Stimulated activated CD4-positive, alpha-beta T cell treated with anti-CD3 and anti-CD28 coated beads, Interleukin-2, amount 100 ng/mL, for 48 hours (primary cell): Measurements from ENCODE around the gene CCDC150.
"Not testable (repeated sequence)": the region's sequence is repeated elsewhere in the genome, so short reads cannot be mapped to it uniquely, and the experiment has no call there.

Experiments used
- DNase-seq, 2 donors: peaks; one replicate each; pipeline ENCODE4 v3.0.0-alpha.2; 2020

The CCDC150 gene

DNA sequence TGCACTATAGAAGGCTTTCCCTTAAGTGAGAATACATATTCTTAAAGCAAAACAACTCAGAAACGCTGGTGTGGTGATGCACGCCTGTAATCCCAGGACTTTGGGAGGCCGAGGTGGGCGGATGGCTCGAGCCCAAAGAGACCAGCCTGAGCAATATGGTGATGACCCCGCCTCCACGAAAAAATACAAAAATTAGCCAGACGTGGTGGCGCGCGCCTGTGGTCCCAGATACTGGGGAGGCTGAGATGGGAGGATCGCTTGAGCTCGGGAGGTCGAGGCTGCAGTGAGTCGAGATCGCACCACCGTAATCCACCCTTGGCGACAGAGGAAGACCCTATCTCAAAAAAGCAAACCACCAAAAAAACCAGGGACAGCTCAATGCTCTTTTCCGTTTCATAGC lies 750 bp upstream of the CCDC150 start:
- no peak for DNase-seq

DNA sequence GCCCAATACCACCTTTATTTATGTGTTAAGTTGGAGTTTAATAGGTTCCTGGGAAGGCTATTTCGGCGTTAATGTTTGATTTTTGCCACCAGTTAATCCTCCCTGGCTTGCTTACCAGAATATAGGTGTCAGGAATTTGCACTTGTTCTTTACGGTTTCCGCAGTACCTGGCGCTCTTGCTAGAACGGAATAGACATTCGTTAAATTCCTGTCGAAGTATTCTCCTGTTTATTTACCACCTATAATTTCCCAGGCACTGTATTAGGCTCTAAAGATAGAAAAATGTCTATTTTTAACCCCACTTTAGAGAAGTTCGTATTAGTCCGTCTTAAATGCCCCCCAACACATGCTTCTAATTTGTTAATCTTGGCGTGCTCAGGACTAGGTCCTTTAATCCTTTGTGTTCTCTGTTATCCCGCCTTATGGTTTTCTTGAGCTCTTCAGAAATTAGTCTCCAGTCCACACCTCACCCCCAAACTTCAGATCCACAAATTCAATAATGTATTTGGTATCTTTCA lies 575 bp downstream of the CCDC150 start:
- no peak for DNase-seq

DNA sequence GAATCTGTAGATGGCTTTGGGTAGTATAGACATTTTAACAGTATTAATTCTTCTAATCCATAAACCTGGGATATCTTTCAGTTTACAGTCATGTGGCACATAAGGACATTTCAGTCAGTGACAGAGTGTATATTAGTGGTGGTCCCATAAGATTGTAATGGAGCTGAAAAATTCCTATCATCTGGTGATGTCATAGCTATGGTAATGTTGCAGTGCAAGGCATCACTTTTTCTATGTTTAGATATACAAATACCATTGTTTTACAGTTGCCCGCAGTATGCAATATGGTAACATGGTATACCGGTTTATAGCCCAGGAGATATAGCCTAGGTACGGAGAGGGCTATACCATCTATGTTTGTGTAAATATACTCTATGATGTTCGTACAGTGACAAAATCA lies 9.7 kb downstream of the CCDC150 start:
- no peak for DNase-seq

DNA sequence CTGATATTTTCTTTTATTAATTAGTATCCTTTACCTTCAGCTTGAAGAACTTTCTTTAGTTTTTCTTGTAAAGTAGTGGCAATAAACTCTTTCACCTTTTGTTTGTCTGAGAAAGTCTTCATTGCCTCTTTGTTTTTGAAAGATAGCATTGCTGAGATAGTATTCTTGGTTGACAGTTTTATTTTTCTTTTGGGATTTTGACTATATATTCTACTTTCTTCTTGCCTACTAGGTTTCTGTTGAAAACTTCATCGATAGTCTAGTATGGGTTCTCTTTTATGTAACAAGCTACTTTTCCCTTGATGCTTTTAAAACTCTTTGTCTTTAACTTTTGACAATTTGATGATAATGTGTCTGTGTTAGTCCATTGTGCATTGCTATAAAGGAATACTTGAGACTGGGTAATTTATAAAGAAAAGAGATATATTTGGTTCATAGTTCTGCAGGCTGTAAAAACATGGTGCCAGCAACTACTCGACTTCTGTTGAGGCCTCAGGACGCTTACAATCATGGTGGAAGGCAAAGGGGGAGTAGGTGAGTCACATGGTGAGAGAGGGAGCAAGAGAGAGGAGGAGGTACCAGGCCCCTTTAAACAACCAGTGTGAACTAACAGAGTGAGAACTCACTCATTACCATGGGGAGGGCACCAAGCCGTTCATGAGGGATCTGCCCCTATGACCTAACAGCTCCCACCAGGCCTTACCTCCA lies 12.0 kb downstream of the CCDC150 start:
- DNase-seq = no peak

DNA sequence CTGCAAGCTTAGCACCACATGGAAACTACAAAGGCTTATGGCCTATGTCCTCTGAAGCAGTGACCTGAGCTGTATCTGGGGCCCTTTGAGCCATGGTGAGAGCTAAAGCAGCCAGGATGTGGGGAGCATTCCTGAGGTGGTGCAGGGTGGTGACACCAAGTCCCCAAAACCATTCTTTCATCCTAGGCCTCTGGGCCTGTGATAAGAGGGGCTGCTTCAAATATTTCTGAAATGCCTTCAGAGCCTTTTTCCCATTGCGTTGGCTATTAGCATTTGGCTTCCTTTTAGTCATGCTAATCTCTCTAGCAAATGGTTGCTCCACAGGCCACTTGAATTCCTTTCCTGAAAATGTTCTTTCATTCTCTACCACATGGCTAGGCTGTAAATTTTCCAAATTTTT lies 13.4 kb downstream of the CCDC150 start:
- DNase-seq = no peak

DNA sequence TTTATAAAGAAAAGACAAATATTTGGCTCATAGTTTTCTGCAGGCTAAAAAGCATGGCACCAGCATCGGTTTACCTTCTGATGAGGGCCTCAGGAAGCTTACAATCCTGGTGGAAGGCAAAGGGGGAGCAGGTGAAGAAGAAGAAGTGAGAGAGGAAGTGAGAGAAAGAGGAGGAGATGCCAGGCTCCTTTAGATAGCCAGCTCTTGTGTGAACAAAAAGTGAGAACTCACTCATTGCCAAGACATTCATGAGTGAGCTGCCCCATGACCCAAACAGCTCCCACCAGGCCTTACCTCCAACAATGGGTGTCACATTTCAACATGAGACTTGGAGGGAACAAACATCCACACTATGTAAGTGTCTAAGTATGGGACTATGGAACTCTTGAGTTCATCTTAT lies 14.3 kb downstream of the CCDC150 start:
- DNase-seq = no peak

DNA sequence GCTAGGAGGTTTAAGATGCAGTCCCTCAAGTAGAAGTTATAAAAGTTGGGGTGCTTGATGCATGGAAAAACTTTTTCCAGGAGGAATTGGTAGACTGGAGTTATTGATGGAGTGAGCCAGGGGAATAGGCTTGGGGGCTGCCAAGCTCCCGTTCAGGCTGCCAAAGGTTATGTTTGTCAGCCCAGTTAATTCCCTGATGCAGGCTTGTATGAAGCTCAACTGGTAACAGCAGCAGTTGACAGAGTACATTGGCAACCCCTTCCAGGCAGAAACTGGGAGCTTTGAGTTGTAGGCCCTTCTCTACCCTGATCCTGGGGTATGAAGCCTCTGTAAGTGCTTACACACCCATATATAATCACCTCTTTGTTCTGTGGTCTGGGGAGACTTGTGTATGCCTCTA lies 16.2 kb downstream of the CCDC150 start:
- DNase-seq = no peak

DNA sequence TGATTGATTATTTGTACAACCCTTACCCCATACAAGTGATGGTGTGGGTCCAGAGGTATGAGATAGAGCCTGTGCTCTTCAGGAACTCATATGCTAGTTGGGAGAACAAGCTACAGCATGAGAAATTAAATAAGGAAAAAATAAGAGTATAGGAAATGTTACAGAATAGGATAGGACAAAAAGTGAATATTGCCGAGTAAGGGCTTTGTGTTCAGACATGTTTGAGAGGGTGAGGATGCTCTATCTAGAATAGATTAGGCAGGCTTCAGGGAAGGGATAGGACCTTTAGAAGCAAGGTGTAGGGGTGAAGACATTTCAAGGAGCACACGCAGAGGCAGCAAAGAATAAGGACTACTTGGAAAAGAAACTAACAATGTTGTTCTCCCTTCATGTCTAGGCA lies 17.8 kb downstream of the CCDC150 start:
- no peak for DNase-seq

DNA sequence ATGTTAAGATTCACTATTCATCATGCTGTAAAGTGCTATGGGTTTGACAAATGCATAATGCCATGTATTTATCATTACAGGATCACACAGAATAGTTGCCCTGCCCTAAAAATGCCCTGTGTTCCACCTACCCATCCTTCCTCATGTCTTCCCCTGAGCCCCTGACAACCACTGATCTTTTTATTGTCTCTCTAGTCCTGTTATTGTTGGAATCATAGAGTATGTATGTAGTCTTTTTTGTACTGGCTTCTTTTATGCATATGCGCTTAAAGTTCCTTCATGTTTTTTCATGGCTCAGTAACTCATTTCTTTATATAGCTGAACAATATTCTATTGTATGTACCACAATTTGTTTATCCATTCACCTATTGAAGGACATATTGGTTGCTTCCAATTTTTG lies 20.3 kb downstream of the CCDC150 start:
- DNase-seq = no peak

DNA sequence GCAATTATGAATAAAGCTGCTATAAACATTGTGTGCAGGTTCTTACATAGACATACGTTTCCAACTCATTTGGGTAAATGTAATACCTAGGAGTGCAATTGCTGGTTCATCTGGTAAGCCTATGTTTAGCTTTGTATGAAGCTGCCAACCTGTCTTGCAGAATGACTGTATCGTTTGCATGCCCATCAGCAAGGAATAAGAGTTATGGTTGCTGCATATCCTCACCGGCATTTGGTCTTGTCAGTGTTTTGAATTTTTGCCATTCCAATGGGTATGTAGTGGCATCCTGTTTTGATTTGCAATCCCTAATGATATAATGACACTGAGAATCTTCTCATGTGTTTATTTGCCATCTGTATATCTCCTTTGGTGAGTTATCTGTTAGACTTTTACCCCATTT lies 20.7 kb downstream of the CCDC150 start:
- no peak for DNase-seq

DNA sequence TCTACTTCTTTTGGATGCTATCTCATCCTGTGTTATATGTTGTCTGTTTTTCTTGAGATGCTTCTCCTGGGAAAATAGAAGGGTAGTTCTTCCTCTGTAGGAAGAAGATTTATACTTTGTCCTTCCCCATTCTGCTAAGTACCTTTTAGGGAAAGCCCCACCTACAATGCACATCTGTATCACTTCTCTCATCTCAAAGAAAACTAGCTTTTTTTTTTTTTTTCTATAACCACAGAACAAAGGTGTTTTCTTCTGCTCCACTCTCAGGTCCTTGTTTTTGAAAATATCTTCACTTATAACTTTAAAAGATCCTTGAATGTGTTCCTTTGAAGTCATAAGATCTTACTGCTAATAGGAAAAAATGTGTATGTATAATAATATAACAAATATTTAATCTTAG lies 30.8 kb downstream of the CCDC150 start:
- no peak for DNase-seq

DNA sequence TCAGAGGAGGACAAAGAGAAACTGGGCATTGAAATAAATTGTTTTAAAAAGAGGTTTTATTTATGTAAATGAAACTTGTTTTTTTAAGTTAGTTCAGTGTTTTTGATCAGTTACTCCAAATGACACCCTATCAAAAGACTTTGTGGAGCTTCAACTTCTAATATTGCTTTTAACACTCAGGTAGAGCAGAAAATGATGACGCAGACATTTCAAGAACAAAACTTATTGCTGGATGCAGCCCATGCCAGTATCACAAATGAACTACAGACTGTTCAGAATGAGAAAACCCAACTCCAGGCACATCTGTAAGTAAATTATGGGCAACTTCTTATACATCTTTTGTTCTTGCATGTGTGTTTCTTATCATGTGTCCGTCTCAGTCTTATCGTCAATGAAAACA lies 36.4 kb downstream of the CCDC150 start:
- no peak for DNase-seq

DNA sequence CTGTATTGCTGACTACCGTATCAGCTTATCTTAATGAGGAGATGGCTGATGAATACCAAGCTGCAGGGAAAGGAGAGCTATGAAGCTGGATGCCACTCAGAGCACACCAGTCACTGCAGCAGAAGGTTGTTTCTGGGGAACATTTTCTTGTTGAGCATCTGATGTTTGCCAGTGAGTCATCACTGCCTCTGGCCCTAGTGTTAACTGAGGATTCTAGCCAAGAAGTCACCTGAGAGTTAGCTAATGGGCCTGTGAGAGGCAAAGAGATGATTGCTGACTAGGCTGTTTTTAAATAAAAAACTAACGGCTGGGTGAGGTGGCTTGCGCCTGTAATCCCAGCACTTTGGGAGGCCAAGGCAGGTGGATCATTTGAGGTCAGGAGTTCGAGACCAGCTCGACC lies 37.9 kb downstream of the CCDC150 start:
- DNase-seq = no peak

DNA sequence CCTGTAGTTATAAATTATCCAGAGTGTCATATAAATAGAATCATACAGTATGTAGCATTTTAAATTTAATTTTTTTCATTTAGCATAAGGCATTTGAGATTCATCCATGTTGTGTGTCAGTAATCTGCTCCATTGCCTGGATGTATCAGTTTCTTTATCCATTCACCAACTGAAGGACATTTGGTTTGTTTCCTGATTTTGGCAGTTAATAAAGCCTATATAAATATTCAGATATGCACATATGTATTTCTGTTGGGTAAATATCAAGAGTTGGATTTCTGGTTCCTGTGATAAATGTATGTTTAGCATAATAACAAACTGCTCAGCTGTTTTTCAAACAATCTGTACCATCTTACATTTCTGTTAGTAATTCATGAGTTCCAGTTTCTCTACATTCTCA lies 39.9 kb downstream of the CCDC150 start:
- no peak for DNase-seq

DNA sequence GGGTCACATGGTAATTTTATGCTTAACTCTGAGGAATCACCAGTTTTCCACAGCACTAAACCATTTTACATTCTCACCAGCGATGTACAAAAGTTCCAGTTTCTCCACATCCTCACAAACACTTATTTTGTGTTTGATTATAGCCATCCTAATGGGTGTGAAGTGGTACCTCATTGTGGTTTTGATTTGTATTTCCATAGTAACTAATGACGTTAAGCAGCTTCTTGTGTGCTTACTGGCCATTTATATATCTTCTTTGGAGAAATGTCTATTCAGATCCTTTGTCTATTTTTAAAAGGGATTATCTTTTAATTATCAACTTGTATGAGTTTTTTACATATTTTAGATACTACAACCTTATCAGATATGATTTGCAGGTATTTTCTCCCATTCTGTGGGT lies 42.0 kb downstream of the CCDC150 start:
- no peak for DNase-seq

DNA sequence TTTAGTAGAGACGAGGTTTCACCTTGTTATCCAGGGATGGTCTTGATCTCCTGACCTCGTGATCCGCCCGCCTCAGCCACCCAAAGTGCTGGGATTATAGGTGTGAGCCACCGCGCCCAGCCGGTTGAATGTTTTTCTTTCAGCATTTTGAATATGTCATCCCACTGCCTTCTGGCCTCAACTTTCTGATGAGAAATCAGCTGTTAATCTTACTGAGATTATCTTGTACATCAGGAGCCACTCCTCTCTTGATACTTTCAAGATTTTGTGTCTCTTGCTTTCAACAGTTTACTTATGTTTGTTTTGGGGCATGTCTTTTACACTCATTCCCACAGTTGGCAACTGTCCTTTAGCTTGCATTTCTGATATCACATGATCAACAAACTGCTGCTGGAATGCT lies 46.3 kb downstream of the CCDC150 start:
- DNase-seq = no peak

DNA sequence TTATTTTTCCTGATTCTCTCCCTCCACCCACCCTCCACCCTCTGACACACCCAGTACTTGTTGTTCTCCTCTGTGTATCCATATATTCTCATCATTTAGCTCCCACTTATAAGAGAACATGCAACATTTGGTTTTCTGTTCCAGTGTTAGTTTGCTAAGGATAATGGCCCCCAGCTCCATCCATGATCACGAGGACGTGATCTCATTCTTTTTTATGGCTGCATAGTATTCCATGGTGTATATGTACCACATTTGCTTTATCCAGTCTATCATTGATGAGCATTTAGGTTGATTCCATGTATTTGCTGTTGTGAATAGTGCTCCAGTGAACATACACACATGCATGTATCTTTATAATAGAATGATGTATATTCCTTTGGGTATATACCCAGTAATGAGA lies 47.2 kb downstream of the CCDC150 start:
- not testable (repeated sequence) for DNase-seq

DNA sequence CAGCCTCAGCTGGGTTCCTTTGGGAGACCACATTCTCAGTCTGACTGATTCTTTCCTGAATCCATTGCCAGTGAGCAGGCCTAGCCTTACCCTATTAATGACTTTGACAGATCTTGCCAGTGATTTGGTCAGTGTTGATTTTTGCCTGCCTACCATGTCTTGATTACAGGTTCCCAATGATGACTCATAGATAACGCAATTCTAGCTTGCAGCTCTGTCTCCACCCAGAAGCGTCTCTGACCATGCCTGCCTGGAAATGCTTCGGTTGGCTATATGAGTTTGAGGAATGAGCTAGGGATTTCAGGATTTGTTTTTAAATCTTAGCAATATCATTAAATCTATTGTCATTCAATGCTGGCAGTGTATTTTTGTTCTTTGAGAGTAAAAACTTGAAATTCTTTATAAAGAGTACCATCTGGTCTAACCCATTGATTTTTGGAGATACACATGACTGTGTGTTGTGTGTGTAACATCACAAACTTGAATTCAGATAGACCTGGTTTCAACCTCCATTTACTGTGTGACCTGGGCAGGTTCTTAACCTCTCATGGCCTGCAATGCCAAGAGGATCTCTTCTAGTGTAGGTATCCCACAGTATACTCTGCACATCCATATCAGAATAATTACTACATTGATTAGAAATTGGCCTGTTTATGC lies 57.0 kb downstream of the CCDC150 start:
- no peak for DNase-seq

DNA sequence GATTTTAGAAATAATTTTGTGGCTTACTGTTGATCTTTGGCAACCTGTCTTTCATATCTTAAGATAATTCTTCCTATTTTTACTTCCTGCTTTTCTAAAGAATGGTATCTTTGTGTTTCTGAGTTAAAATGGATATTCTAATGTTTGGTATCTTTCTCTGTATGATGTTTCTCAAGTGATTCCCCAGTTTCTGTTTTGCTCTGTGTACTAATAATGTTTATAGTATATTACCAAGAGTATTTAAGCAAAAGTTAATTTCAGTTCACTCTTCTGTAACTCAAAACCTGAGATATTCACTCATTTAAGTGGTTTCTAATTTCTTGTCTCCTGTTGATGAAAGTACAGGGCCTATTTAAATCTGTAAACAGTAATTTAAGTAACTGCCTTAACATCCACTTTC lies 58.3 kb downstream of the CCDC150 start:
- no peak for DNase-seq

DNA sequence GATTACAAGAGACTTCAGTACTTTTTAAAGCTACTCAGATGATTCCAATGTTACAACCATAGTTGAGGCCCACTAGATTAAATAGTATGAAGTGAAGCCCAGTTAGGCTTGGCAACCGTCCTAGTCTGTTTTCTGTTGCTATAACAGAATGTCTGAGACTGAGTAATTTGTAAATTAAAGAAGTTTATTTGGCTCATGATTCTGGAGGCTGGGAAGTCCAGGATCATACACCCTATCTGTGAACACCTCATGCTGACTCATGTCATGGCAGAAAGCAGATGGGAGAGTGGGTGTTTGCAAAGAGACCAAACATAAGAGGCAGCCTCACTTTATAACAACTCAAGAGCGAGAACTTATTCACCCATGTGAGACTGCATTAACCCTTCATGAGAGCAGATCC lies 63.1 kb downstream of the CCDC150 start:
- DNase-seq = no peak

DNA sequence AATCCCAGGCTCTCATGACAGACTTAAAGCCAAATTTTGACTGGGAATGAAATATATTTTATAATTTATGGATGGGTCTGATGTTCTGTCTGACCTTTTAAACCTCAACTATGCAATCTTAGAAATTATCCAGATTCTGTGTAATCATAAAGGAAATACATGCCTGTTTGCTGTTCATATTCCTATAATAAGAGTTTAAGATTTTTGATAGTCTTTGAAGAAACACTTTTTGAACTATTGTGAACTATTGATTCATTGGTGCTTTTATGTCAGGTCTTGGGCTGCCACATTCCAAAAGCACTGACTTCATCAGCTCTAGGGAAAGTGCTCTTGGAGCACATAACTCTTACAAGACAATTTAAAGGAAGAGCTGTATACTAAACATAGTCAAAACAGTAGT lies 64.2 kb downstream of the CCDC150 start:
- DNase-seq = no peak

DNA sequence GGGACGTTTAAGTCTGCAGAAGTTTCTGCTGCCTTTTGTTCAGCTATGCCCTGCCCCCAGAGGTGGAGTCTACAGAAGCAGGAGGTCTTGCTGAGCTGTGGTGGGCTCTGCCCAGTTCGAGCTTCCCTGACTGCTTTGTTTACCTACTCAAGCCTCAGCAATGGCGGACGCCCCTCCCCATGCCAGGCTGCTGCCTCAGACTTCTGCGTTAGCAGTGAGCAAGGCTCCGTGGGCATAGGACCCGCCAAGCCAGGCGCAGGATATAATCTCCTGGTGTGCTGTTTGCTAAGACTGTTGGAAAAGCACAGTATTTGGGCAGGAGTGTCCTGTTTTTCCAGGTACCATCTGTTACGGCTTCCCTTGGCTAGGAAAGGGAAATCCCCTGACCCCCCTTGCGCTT lies 70.5 kb downstream of the CCDC150 start:
- not testable (repeated sequence) for DNase-seq

DNA sequence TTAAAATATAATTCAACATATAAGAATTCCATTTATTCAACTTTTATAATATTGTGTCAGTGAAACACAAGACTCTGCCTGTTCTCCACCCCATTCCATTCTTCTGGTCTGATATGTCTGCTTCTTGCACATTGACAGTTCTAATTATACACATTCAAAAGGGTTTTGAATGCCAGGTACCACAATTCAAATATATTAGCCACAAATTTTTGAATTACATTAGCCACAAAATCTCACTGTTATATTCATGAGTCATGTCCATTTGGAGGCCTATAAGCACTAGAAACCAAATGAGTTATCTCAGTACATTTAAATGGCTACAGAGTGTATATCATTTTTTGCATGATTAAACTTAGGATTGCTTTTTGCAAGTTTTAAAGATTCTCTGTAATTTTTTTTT lies 72.1 kb downstream of the CCDC150 start:
- DNase-seq = no peak

DNA sequence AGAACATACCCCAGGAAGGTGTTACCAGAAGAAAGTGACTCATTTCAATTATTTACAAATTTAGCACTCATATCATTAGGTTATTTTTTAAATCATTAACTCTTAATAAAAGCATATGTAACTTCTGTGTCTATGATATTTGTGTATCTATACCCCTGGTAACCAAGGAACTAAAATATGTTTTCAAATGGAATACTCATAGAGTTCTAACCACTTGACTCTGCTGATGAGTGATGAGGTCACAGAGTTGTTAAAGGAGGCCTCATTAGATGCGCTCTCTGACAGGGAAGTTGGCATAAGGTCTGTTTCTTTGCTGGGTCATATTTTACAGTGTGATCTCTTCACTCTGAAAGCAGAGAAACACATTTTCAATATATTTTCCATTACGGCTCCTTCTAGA lies 73.4 kb downstream of the CCDC150 start:
- DNase-seq = no peak
